Activated CD8-positive, alpha-beta memory T cell treated with anti-CD3 and anti-CD28 coated beads, Interleukin-2, amount 50 U/mL, for 4 hours (primary cell): ENCODE results near the gene MTARC2.
"Not testable (repeated sequence)": the region's sequence is repeated elsewhere in the genome, so short reads cannot be mapped to it uniquely, and the experiment has no call there.

Source experiments
- DNase-seq: peaks from one replicate; pipeline ENCODE4 v3.0.0-alpha.2; 2020

The MTARC2 gene

DNA sequence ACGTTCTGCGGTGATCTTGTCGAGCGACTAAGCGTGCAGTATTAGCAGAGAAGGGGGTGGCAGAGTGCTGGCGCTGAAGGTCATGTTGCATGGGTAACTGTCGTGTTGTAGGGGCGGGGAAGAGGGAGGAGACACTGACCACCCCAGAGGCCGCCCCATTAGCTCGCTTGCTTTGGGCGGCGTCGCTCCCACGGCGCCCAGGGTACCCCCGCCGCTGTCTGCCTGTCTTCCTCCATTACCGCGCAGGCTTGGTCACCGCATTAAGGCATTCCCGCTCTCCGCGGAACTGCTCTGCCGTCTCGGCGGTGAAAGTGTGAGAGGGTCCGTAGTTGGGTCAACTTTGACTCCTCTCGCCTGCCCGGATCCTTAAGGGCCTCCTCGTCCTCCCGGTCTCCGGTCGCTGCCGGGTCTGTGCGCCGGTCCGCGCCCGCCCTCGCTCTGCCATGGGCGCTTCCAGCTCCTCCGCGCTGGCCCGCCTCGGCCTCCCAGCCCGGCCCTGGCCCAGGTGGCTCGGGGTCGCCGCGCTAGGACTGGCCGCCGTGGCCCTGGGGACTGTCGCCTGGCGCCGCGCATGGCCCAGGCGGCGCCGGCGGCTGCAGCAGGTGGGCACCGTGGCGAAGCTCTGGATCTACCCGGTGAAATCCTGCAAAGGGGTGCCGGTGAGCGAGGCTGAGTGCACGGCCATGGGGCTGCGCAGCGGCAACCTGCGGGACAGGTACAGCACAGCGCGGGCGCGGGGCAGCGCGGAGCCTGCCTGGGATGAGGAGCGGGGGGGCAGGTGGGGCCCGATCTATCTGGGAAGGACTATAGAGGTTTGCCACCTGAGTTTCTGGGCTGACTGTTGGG, at the start of gene MTARC2:
Gene MTARC2 (plus strand): TSS at position 234 of the 846 bp plus-strand sequence. CDS start 210 bp downstream, at position 444.
- no peak for DNase-seq

DNA sequence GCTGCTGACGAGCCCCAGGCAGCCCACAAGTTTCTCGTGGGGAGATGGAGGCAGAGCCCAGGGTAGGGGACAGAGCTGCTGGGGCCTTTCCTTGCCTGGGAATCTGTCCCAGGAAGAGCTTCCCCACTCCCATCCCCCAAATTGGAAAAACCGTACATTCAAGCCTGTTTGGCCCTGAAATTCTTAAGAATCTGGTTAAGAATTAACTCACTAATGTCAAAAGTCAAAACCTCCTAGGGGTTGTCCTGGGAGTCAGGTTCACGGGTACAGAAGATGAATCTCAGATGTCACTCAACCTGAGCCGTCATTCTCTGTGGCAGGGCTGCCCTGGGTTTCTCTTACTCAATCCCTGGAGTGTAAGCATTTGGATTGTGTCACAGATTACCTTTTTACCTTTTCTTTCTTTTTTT, 49.5 kb upstream of the MTARC2 start:
- no peak for DNase-seq

DNA sequence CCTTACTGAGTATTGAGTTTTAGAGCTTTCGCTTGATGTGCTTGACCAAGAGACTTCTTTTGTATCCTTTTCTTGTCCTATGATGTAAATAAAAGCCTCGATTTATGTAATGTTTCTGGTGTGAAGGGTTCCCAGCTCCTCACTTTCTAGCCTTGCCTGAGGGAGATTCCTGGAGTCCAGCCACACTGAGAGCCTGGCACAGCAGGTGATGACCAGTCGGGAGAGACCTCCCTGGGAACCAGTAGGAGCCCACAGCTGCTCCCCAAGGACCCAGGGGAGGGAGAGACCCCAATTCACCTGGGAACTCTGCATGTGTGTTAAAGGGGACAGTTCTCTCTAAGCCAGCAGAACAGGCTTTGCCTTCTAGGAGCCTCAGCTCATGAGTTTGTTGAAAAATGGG, 49.1 kb upstream of the MTARC2 start:
- DNase-seq = no peak

DNA sequence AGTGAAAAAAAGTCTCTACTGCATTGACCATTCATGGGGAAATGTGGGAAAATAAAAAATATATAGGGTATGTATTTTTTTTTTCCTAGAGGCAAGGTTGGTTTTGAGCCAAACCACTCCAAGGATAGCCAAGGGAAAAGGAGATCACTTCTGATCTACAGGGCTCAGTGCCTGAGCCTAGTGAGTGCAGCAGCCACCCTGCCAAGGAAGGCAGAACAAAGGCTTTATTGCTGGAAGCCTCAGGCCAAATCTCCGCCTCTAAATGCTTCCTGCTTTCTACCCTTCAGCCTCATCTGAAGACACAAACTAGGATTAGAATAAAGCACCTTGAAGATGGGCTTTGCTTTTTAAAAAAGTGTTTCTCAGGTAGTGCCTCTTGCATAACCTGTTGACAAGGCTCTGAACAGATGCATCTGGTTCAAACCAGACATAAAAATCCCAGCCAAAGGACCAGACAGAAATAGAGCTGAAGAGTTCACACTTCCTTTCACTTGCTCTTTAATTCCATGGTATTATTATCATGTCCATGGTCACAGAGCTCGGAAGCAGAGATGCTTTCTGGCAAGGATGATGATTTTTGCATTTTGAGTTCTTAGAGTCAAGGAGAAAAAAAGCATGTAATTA, 47.5 kb upstream of the MTARC2 start:
- DNase-seq = no peak

DNA sequence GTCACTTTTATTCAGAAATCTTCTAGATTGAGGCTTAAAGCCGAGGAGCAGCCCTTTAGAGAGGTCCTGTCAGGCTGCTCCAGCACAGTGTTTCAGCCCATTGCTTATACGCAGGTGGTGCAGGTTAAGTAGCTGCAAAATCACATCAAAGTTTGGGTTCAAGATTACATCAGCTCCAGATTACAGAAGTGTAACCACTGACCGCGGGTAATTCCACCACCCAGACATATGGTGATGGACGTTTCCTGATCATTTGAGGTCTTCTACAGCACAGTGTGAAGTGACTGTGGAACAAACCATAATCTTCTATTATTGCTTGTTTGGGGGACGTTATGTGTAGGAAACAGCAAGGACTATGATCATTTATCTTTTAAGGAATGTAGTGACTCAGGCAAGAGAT, 46.1 kb upstream of the MTARC2 start:
- no peak for DNase-seq

- DNase-seq = no peak
These were observed 45.3 kb upstream of the MTARC2 start for GRCh38 chr1:220702733-220703270.

- no peak for DNase-seq
These were observed 44.8 kb upstream of the MTARC2 start for GRCh38 chr1:220703305-220703704.

- no peak for DNase-seq
These were observed 42.3 kb upstream of the MTARC2 start for GRCh38 chr1:220705782-220706181.

DNA sequence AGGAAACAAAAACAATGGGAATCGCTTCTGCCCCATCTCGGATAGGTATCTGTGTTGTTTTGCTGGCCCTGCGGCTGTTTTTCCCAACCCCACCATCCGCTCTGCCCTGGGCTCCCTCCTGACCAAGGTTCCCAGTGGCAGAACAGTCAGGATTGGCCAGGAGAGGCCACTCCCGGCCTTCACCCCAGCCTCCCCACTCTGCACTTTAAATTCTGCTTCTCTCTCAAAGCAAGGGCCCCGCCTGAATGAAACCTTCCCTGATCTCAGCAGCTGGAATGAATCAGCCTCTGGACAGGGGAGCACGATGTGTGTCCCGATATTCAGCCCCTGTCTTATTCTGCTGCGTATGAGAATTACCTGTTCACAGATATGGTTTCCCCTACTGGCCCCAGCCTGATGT, 41.6 kb upstream of the MTARC2 start:
- DNase-seq = no peak

DNA sequence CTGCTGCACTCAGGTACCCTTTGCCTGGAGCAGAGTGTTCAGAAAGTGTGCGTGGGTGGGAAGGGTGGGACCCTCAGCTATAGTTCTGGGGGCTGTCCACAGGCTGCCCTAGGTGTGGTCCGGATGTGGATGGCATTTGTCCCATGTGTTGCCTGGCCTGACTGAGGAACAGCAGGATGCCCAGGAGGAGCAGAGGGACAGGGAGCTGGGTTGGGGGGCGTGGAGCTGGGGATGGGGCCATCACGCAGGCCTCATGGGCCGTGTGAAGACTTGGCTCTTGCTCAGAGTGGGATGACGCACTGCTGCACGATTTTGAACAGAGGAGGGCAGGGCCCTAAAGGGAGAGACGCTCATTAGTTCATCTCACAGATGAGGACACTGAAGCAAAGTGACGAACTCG, 41.0 kb upstream of the MTARC2 start:
- DNase-seq = no peak

GRCh38 chr1:220708244-220708643, 39.9 kb upstream of the MTARC2 start:
- DNase-seq = no peak

DNA sequence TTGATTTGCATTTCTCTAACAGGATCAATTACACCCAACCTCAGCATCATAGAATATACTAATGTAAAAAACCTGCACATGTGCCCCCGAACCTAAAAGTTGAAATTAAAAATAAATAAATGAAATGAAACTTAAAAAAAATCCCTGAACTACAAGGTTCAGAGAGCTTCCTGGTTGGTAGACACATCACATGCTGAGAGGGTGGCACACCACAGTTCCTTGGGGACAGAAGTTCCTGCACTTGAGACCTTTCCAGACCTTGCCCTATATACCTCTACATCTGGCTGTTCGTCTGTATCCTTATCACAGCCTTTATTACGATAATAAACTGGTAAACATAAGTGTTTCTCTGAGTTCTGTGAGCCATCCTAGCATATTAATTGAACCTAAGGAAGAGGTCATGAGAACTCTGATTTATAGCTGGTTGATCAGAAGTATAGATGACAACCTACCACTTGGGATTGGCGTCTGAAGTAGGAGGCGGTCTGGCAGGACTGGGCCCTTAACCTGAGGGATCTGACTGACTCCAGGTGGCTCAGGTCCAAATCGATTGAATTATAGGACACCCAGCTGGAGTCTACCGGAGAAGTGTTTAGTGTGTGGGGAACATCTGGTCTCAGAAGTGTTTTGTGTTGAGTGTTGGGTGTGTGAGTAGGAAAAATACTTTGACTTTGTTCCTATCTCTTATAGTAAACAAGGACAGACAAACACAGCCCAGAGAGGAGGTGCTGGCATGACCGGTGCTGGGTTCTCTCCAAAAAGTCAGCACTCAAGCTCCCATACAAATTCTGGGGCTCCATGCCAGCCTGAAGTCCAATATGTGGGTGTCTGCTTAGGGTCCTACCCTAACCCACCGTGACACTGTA, 39.0 kb upstream of the MTARC2 start:
- DNase-seq = no peak

DNA sequence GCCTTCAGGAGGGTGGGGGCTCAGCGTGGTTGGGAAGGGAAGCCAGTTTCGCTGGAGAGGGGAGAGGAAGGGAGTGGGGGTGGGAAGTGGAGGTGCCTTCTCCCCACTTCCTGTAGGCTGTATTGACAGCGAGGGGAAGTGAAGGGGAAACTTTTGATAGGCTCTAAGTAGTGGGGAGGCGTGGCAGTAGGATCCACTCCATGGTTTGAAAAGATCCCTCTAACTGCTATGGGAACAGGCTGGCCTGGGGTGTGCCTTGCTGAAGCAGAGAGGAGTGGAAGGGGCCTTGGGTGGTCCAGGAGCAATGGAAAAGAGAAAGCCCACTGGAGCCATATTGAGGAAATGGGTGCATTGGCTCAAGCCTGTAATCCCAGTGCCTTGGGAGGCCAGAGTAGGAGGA, 37.8 kb upstream of the MTARC2 start:
- DNase-seq = no peak

DNA sequence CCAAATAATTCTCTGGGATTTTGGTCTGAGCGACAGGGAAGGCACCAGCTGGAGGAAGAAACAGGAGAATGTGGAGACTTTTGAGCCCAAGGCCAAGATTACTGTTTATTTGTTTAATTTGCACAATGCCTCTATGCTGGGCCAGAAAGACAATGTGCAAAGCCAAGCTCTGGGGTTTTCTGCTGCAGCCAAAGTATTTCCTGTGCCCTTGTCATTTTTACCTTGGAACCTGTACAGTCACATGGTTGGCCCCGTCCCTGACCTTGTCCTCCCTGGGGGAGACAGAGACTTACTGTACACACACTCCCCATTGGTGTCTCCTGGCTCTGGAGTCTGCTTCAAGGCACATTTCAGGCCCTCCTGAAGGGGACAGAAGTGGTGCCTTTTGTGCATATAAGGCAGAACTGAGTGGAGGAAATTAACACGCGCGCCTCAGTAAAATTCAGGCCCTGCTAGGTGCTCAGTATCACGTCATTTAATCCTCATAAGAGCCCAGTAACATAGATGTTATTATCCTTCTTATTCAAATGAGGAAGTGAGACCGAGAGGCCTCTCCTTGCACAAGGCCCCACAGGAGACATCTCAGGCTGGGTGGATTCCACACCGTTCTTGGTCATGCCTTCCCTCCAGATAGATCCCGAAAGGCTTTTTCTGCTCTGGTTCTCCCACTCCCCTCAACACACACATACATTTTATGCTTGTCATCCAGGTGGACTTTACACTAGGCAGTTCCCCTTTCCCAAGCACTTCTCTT, 36.9 kb upstream of the MTARC2 start:
- no peak for DNase-seq

DNA sequence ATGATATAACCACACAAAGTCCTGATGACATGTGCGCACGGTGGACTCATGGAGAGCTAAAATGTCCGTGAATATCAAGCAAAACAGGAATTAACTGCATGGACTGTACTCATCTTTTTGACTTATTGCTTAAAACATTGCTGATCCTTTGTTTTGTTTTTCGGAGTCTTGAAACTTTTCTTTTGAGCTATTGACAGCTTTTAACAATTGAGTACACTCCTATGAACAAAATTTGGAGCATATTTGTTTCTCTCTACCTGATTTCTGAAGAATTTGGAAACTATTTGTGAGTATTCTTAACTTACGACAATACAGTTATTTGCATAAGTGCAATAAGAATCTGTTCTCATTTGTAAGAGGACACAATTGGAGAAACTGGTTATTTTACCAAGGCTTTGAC, 32.1 kb upstream of the MTARC2 start:
- DNase-seq = not testable (repeated sequence)

GRCh38 chr1:220717800-220718640, 30.1 kb upstream of the MTARC2 start:
- no peak for DNase-seq

- DNase-seq = not testable (repeated sequence)
These were observed 26.9 kb upstream of the MTARC2 start for GRCh38 chr1:220721266-220721665.

DNA sequence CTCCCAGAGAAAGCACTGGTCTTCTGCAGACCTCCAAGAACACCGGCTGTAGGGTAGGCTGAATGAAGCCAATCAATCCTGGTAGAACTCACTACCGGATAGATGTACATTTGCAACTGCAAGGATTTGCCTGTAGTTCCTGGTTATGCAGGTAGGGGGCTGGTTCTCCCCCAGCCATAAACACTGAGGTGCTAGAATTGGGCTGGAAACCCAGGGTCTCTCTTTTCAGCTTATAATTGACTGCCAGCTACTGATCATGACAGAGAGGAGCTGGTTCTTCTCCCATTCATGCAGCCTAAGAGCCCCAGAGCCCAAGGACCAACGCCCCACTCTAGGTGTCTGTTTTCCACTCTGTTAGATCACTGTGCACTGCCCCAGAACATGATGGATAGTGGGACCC, 21.5 kb upstream of the MTARC2 start:
- no peak for DNase-seq

DNA sequence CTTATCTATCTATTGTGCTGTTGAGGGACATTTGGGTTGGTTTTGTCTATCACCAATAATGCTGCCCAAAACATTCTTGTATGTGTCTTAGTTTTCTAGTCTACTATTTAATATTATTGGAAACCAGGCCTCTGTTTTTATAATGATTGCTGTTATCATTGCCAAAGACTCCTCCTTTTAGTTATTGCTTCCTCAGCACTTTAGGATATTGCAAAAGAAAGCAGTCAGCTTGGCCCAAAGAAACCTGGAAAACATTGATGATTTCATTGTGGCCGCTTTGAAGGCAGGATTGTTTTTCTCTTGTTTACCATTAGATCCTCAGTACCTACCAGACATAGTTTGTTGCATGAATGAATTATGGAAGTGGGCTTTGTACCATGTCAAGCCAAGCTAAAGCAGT, 20.6 kb upstream of the MTARC2 start:
- no peak for DNase-seq

DNA sequence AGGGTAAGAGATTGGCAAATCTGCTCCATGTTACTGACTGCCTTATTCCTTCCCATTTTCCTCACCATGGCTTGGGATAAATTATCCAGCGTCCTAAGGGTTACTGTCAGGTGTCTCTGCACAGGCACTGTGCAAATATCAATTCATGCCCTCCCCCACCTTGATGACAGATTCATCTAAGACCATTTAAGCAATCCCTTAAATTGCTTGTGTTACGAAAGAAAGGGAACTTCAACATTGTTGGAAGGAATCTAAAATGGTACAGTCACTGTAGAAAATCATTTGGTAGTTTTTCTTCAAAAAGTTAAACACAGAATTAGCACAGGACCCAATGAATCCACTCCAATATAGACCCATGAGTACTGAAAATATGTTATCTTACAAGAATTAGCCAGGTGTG, 17.6 kb upstream of the MTARC2 start:
- no peak for DNase-seq

GRCh38 chr1:220732137-220732536, 16.0 kb upstream of the MTARC2 start:
- no peak for DNase-seq

- no peak for DNase-seq
These were observed 15.5 kb upstream of the MTARC2 start for GRCh38 chr1:220732621-220733020.
